ENCODE data around the gene OOSP3. TPM values are rescaled to one million over a fixed set of nuclear protein-coding genes. Genes with fewer than 3 reads are reported as not detected.

The OOSP3 gene
- total RNA-seq, 1 experiment from 2014 or later, result not detected

DNA sequence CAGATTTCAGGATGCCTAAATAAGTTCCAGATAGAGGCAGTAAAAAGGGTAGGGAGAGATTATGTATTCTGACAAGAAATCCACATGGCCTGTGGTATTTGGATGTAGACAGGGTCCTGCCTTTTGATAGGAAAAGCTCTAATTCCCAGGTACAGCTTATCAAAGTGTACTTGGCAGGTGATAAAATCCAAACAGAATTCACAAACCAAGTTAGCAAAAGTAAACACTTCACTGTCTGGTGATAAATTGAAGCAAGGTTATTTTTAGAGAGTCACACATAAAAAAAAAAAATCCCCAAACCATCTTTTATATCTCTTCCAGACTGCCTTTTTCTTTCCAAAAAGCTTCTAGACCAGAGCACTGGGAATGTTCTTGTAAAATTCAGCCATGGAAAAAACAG, 39.0 kb upstream of the OOSP3 start:
- Histone ChIP-seq H3K27me3 (replicated peaks; ENCODE audit: control insufficient read depth, insufficient read depth, low read length) (no peaks in the 10 kb centered on the region), H3K9me3 (no peaks in the 10 kb centered on the region), H3K36me3 (ENCODE audit: control insufficient read depth, insufficient read depth, low read length) (no peaks in the 10 kb centered on the region), H3K4me3 (ENCODE audit: low read depth, low read length) (no peak overlapping the region), H3K4me1 (no peaks in the 10 kb centered on the region)
- TF ChIP-seq, protein P1, sequence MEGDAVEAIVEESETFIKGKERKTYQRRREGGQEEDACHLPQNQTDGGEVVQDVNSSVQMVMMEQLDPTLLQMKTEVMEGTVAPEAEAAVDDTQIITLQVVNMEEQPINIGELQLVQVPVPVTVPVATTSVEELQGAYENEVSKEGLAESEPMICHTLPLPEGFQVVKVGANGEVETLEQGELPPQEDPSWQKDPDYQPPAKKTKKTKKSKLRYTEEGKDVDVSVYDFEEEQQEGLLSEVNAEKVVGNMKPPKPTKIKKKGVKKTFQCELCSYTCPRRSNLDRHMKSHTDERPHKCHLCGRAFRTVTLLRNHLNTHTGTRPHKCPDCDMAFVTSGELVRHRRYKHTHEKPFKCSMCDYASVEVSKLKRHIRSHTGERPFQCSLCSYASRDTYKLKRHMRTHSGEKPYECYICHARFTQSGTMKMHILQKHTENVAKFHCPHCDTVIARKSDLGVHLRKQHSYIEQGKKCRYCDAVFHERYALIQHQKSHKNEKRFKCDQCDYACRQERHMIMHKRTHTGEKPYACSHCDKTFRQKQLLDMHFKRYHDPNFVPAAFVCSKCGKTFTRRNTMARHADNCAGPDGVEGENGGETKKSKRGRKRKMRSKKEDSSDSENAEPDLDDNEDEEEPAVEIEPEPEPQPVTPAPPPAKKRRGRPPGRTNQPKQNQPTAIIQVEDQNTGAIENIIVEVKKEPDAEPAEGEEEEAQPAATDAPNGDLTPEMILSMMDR (IDR thresholded peaks at IDR 0.05; ENCODE audit: insufficient read depth in 1 of 2, low read depth in 1 of 2, low read length in 1 of 2, severe bottlenecking in 1 of 2, unreplicated experiment in 1 of 2), result no peak
- Mint-ChIP-seq H3K9me3 (ENCODE audit: unreplicated experiment) (no peaks in the 10 kb centered on the region), H3K27me3 (ENCODE audit: insufficient read depth, unreplicated experiment) (no peaks in the 10 kb centered on the region), H3K36me3 (ENCODE audit: insufficient read depth, unreplicated experiment) (peaks cover 4% of the 10 kb centered on the region), H3K27ac (ENCODE audit: unreplicated experiment) (no peak overlapping the region), H3K4me3 (ENCODE audit: unreplicated experiment) (no peak overlapping the region), H3K4me1 (ENCODE audit: low read depth, unreplicated experiment) (no peaks in the 10 kb centered on the region)
- CTCF ChIA-PET, result no interaction called here
- DNase-seq, result no peak
- intact Hi-C loops (cut with micrococcal nuclease; ENCODE audit: unreplicated experiment), result loop anchor here (5.0 kb wide), 1 partner anchor 63 kb away; no protein-coding TSS in a partner anchor
- POLR2A ChIA-PET, result interaction anchor here (0.6 kb wide), 1 partner anchor 1085 kb away, joined by 3 read pairs; the partner anchor contains the start of gene TMEM132A
- BruUV-seq (replicated peaks), result no TSS peak

DNA sequence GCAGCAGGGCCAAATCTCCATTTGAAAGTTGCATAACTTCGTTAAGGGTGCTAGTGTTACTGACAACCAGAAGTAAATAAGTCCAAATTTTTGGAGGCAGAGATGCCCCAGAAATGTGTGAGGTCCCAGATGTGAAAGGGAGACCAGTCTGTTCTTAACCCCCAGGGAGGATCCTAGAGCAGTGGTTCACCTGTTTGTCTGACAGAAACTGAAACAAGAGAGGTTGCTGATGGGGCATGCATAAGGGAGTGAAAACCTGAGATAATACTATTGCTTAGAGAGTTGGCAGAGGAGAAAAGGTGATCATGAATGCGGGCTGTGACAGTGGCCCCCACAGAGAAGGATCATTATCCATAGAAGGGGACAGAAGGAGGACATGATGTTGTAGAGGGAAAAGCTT, 37.1 kb upstream of the OOSP3 start:
- ChIA-PET POLR2A (no interaction called here), CTCF (no interaction called here)
- Mint-ChIP-seq H3K9me3 (ENCODE audit: unreplicated experiment) (no peaks in the 10 kb centered on the region), H3K4me3 (ENCODE audit: unreplicated experiment) (no peak overlapping the region), H3K4me1 (ENCODE audit: low read depth, unreplicated experiment) (no peaks in the 10 kb centered on the region), H3K27ac (ENCODE audit: unreplicated experiment) (no peak overlapping the region), H3K36me3 (ENCODE audit: insufficient read depth, unreplicated experiment) (peaks cover 4% of the 10 kb centered on the region), H3K27me3 (ENCODE audit: insufficient read depth, unreplicated experiment) (no peaks in the 10 kb centered on the region)
- no peak for DNase-seq
- Histone ChIP-seq H3K36me3 (ENCODE audit: control insufficient read depth, insufficient read depth, low read length) (no peaks in the 10 kb centered on the region), H3K9me3 (no peaks in the 10 kb centered on the region), H3K4me3 (ENCODE audit: low read depth, low read length) (no peak overlapping the region), H3K4me1 (no peaks in the 10 kb centered on the region), H3K27me3 (replicated peaks; ENCODE audit: control insufficient read depth, insufficient read depth, low read length) (no peaks in the 10 kb centered on the region)
- intact Hi-C loops (cut with micrococcal nuclease; ENCODE audit: unreplicated experiment), result loop anchor here (5.0 kb wide), 1 partner anchor 61 kb away; no protein-coding TSS in a partner anchor
- TF ChIP-seq, protein P1 (IDR thresholded peaks at IDR 0.05; ENCODE audit: insufficient read depth in 1 of 2, low read depth in 1 of 2, low read length in 1 of 2, severe bottlenecking in 1 of 2, unreplicated experiment in 1 of 2), result no peak
- no TSS peak for BruUV-seq (replicated peaks)

- H3K9me3 Mint-ChIP-seq (ENCODE audit: unreplicated experiment), result no peaks in the 10 kb centered on the region
- no peaks in the 10 kb centered on the region for H3K27me3 ChIP-seq (replicated peaks; ENCODE audit: control insufficient read depth, insufficient read depth, low read length)
- H3K4me3 Mint-ChIP-seq (ENCODE audit: unreplicated experiment), result no peak overlapping the region
- no peaks in the 10 kb centered on the region for H3K9me3 ChIP-seq
- ChIA-PET POLR2A (no interaction called here), CTCF (no interaction called here)
- no peaks in the 10 kb centered on the region for H3K4me1 Mint-ChIP-seq (ENCODE audit: low read depth, unreplicated experiment)
- TF ChIP-seq, protein P1 (IDR thresholded peaks at IDR 0.05; ENCODE audit: insufficient read depth in 1 of 2, low read depth in 1 of 2, low read length in 1 of 2, severe bottlenecking in 1 of 2, unreplicated experiment in 1 of 2), result no peak
- no peaks in the 10 kb centered on the region for H3K27me3 Mint-ChIP-seq (ENCODE audit: insufficient read depth, unreplicated experiment)
- BruUV-seq (replicated peaks), result no TSS peak
- no peaks in the 10 kb centered on the region for H3K36me3 ChIP-seq (ENCODE audit: control insufficient read depth, insufficient read depth, low read length)
- no peak overlapping the region for H3K4me3 ChIP-seq (ENCODE audit: low read depth, low read length)
- intact Hi-C loops (cut with micrococcal nuclease; ENCODE audit: unreplicated experiment), result loop anchor here (5.0 kb wide), 1 partner anchor 60 kb away; no protein-coding TSS in a partner anchor
- DNase-seq, result no peak
- H3K27ac Mint-ChIP-seq (ENCODE audit: unreplicated experiment), result no peak overlapping the region
- H3K36me3 Mint-ChIP-seq (ENCODE audit: insufficient read depth, unreplicated experiment), result peaks cover 4% of the 10 kb centered on the region
- no peaks in the 10 kb centered on the region for H3K4me1 ChIP-seq
These were observed 36.3 kb upstream of the OOSP3 start for GRCh38 chr11:59842316-59842715.

Measured in Caco-2 (cell line).